GM12874 (cell line): ENCODE results near the gene ATE1.

Source experiments
- CTCF ChIP-seq: IDR thresholded peaks from 2 replicates; pipeline ENCODE4 v1.5.1; 2011; ENCODE audit warnings: low read depth, mild to moderate bottlenecking, control low read depth, low read length, moderate library complexity; ENCODE audit not compliant: insufficient read depth

The ATE1 gene

GRCh38 chr10:121736315-121737130 lies 191.3 kb downstream of the ATE1 start:
- TF ChIP-seq CTCF: no peak

GRCh38 chr10:121735263-121735662 lies 192.6 kb downstream of the ATE1 start:
- no peak for TF ChIP-seq CTCF

GRCh38 chr10:121734589-121735045 lies 193.2 kb downstream of the ATE1 start:
- TF ChIP-seq CTCF: peak; percentile 70

- no peak for TF ChIP-seq CTCF
These were observed 195.0 kb downstream of the ATE1 start for GRCh38 chr10:121732656-121733445.

- no peak for TF ChIP-seq CTCF
These were observed 195.7 kb downstream of the ATE1 start for GRCh38 chr10:121732172-121732571.

- TF ChIP-seq CTCF: no peak
These were observed 203.5 kb downstream of the ATE1 start for GRCh38 chr10:121724282-121724681.

GRCh38 chr10:121722665-121723064 lies 205.2 kb downstream of the ATE1 start:
- no peak for TF ChIP-seq CTCF
